Panc1 (cell line): ENCODE data around the gene ACSM5. TPM values are rescaled to one million over a fixed set of nuclear protein-coding genes. Genes with fewer than 3 reads are reported as not detected.

Experiments used
- ATAC-seq: fragments of 200-7000 bp; cut with Tn5 transposase; 2 replicates; pipeline ENCODE4 v1.9.1; 2020; ENCODE audit warnings: mild to moderate bottlenecking, moderate library complexity
- BruUV-seq: library from RNA; stranded (reverse); fragments of 400-500 nt; replicated peaks from 2 replicates; lab custom pipeline; 2021; lab: Mats Ljungman, UMichigan
- CTCF ChIA-PET: fragments of 300-600 bp; sonication (Branson Sonifier 250); formaldehyde crosslinking; loops from one replicate; lab custom pipeline; 2022; ENCODE audit warnings: antibody characterized with exemption; lab: Charles Lee
- POLR2A ChIA-PET: fragments of 300-600 bp; sonication (Branson Sonifier 250); formaldehyde crosslinking; loops from one replicate; lab custom pipeline; 2022; ENCODE audit warnings: antibody characterized with exemption; lab: Charles Lee
- DNase-seq: peaks from one replicate; pipeline ENCODE4 v3.0.0-alpha.2; 2010; ENCODE audit warnings: low read depth, low spot score
- H3K27ac ChIP-seq: 2 replicates; pipeline ENCODE4 v1.5.1; 2011; ENCODE audit warnings: mild to moderate bottlenecking, low read length, inconsistent platforms
- H3K27me3 ChIP-seq: fragments of 200-500 bp; sonication (Bioruptor generic); 2 replicates; pipeline ENCODE4 v1.6.0; 2014; ENCODE audit warnings: low read length, inconsistent platforms; ENCODE audit not compliant: control insufficient read depth, insufficient read depth
- H3K36me3 ChIP-seq: fragments of 200-500 bp; sonication (Bioruptor generic); 2 replicates; pipeline ENCODE4 v1.5.1; 2014; ENCODE audit warnings: inconsistent platforms, mild to moderate bottlenecking, low read length, moderate library complexity; ENCODE audit not compliant: control insufficient read depth, insufficient read depth
- H3K4me1 ChIP-seq: 2 replicates; pipeline ENCODE4 v1.5.1; 2011; ENCODE audit warnings: inconsistent platforms, mild to moderate bottlenecking, low read length, moderate library complexity; ENCODE audit not compliant: control insufficient read depth, insufficient read depth
- H3K4me3 ChIP-seq, 2 experiments: 2 replicates each; pipeline ENCODE4 v1.5.1; 2011 to 2012; ENCODE audit warnings: low read depth in 2 of 2, low read length in 2 of 2, mild to moderate bottlenecking in 2 of 2, inconsistent platforms in 1 of 2, moderate library complexity in 1 of 2
- H3K9me3 ChIP-seq: fragments of 200-500 bp; sonication (Bioruptor generic); 2 replicates; pipeline ENCODE4 v1.5.1; 2014; ENCODE audit warnings: low read depth, mild to moderate bottlenecking, inconsistent platforms, low read length, moderate library complexity; ENCODE audit not compliant: control insufficient read depth, insufficient read depth
- CTCF ChIP-seq: fragments of 450-650 bp; IDR thresholded peaks from 2 replicates; pipeline ENCODE4 v1.5.1; 2017; ENCODE audit warnings: mild to moderate bottlenecking
- POLR2AphosphoS5 ChIP-seq: IDR thresholded peaks from 2 replicates; pipeline ENCODE4 v1.6.1; 2012; ENCODE audit warnings: mild to moderate bottlenecking, low read depth, low read length, moderate library complexity
- REST ChIP-seq, 2 experiments: IDR thresholded peaks; 2 replicates each; pipeline ENCODE4 v1.6.1; 2011 to 2012; ENCODE audit warnings: low read depth in 2 of 2, control low read depth in 1 of 2, low read length in 1 of 2, mild to moderate bottlenecking in 1 of 2, moderate library complexity in 1 of 2; ENCODE audit not compliant: insufficient read depth in 1 of 2
- SIN3A ChIP-seq: IDR thresholded peaks from 2 replicates; pipeline ENCODE4 v1.6.1; 2012; ENCODE audit warnings: low read depth, mild to moderate bottlenecking, low read length, moderate library complexity, borderline replicate concordance; ENCODE audit not compliant: insufficient read depth
- TCF7L2 ChIP-seq: IDR thresholded peaks from 2 replicates; pipeline ENCODE4 v1.6.1; 2011; ENCODE audit warnings: mild to moderate bottlenecking, low read depth, low read length, inconsistent platforms
- in situ Hi-C: cut with HindIII; loops from 2 replicates; pipeline ENCODE4 v1.10.0; 2016; ENCODE audit warnings: low sequenced_read_pairs, low pct_unique_long_range_greater_than_20kb
- intact Hi-C: fragments of 100-400 bp; cut with micrococcal nuclease; formaldehyde crosslinking; loops from one replicate; pipeline ENCODE4 v1.10.0; 2022; ENCODE audit not compliant: unreplicated experiment
- total RNA-seq: library from RNA; stranded (reverse); gene quantifications from one replicate; pipeline ENCODE4 v1.2.1, GENCODE V29; 2021; ENCODE audit not compliant: unreplicated experiment

ACSM5 gene
- total RNA-seq, 1 experiment from 2014 or later, result 0.21 TPM

GRCh38 chr16:20401475-20402016, 7.8 kb upstream of the ACSM5 start:
- 0 out of 2 replicates have a peak, but pooled peaks have one; percentile 30 for ATAC-seq
- in situ Hi-C loops (no loop called here), intact Hi-C loops (no loop called here)
- H3K4me1 ChIP-seq, result no peaks in the 10 kb centered on the region
- TF ChIP-seq CTCF, result no peak
- no peaks in the 10 kb centered on the region for H3K9me3 ChIP-seq
- no peak for DNase-seq
- H3K27ac ChIP-seq, result no peak overlapping the region
- no peaks in the 10 kb centered on the region for H3K36me3 ChIP-seq
- H3K4me3 ChIP-seq, result no peak overlapping the region
- peaks cover 2% of the 10 kb centered on the region; the same call in 1 of the 2 replicates for H3K27me3 ChIP-seq
- no TSS peak for BruUV-seq
- CTCF ChIA-PET, result interaction anchor here (0.6 to 0.7 kb wide), 2 partner anchors 16 to 1443 kb away, joined by 3 to 6 read pairs; no protein-coding TSS in a partner anchor
- POLR2A ChIA-PET, result no interaction called here

GRCh38 chr16:20402651-20403050, 6.7 kb upstream of the ACSM5 start:
- no peak for DNase-seq
- Histone ChIP-seq H3K4me1 (no peaks in the 10 kb centered on the region), H3K9me3 (no peaks in the 10 kb centered on the region), H3K27ac (no peak overlapping the region), H3K27me3 (peaks cover 2% of the 10 kb centered on the region; the same call in 1 of the 2 replicates), H3K4me3 (no peak overlapping the region), H3K36me3 (no peaks in the 10 kb centered on the region)
- intact Hi-C loops, result no loop called here
- BruUV-seq, result no TSS peak
- ATAC-seq, result no peak
- TF ChIP-seq REST (IDR thresholded peaks at IDR 0.05; ENCODE audit: insufficient read depth in 1 of 2, low read depth in 2 of 2, low read length in 1 of 2), result no peak
- TF ChIP-seq POLR2AphosphoS5, result no peak
- TF ChIP-seq CTCF, result no peak
- TF ChIP-seq TCF7L2, result no peak
- no peak for TF ChIP-seq SIN3A
- POLR2A ChIA-PET, result no interaction called here
- CTCF ChIA-PET, result no interaction called here
- in situ Hi-C loops, result no loop called here
